IMR-90 (cell line): ENCODE results near the gene CCND1. TPM values are rescaled to one million over a fixed set of nuclear protein-coding genes. Genes with fewer than 3 reads are reported as not detected.

Source experiments
- ELK1 ChIP-seq: fragments of 150-350 bp; IDR thresholded peaks from 2 replicates; pipeline ENCODE4 v1.6.1; 2016; ENCODE audit warnings: low read depth, mild to moderate bottlenecking, low read length, moderate library complexity, borderline replicate concordance
- NFE2L2 ChIP-seq: fragments of 150-350 bp; IDR thresholded peaks from 2 replicates; pipeline ENCODE4 v1.6.1; 2016; ENCODE audit warnings: low read depth, mild to moderate bottlenecking, low read length
- polyA plus RNA-seq, 3 experiments: library from polyadenylated mRNA; depleted of rRNA; stranded (reverse); fragments of >200 nt; gene quantifications; 2 replicates each; pipeline ENCODE4 v1.2.3, GENCODE V29; 2012; ENCODE audit warnings: low replicate concordance in 1 of 3
- total RNA-seq: library from RNA; depleted of rRNA; stranded (reverse); fragments of >200 nt; gene quantifications from 2 replicates; pipeline ENCODE4 v1.2.3, GENCODE V29; 2012

The CCND1 gene
- total and polyA plus RNA-seq, 2 of the 4 experiments (the other 2 are of a cell fraction), result 481 to 748 TPM

GRCh38 chr11:69654660-69655478, 13.9 kb downstream of the CCND1 start (continued):
- no peak for TF ChIP-seq ELK1
- no peak for TF ChIP-seq NFE2L2
